ENCODE measurements around the gene COL11A2. TPM values are rescaled to one million over a fixed set of nuclear protein-coding genes. Genes with fewer than 3 reads are reported as not detected.

COL11A2 gene
- total and polyA plus RNA-seq, 2 of the 13 experiments (the other 11 are each of a cell fraction or from before 2014, with no cell fraction given), result 0.55 TPM

GRCh38 chr6:33174784-33175183, 17.5 kb downstream of the COL11A2 start:
- WGBS (ENCODE audit: low lambda C conversion rate), result 40% methylated on average over 4 of the region's 4 CpGs
- TF ChIP-seq, protein P1, sequence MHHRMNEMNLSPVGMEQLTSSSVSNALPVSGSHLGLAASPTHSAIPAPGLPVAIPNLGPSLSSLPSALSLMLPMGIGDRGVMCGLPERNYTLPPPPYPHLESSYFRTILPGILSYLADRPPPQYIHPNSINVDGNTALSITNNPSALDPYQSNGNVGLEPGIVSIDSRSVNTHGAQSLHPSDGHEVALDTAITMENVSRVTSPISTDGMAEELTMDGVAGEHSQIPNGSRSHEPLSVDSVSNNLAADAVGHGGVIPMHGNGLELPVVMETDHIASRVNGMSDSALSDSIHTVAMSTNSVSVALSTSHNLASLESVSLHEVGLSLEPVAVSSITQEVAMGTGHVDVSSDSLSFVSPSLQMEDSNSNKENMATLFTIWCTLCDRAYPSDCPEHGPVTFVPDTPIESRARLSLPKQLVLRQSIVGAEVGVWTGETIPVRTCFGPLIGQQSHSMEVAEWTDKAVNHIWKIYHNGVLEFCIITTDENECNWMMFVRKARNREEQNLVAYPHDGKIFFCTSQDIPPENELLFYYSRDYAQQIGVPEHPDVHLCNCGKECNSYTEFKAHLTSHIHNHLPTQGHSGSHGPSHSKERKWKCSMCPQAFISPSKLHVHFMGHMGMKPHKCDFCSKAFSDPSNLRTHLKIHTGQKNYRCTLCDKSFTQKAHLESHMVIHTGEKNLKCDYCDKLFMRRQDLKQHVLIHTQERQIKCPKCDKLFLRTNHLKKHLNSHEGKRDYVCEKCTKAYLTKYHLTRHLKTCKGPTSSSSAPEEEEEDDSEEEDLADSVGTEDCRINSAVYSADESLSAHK (CRISPR knock-in tag; IDR thresholded peaks at IDR 0.05; ENCODE audit: borderline replicate concordance), result no peak
- TF ChIP-seq, protein P2, sequence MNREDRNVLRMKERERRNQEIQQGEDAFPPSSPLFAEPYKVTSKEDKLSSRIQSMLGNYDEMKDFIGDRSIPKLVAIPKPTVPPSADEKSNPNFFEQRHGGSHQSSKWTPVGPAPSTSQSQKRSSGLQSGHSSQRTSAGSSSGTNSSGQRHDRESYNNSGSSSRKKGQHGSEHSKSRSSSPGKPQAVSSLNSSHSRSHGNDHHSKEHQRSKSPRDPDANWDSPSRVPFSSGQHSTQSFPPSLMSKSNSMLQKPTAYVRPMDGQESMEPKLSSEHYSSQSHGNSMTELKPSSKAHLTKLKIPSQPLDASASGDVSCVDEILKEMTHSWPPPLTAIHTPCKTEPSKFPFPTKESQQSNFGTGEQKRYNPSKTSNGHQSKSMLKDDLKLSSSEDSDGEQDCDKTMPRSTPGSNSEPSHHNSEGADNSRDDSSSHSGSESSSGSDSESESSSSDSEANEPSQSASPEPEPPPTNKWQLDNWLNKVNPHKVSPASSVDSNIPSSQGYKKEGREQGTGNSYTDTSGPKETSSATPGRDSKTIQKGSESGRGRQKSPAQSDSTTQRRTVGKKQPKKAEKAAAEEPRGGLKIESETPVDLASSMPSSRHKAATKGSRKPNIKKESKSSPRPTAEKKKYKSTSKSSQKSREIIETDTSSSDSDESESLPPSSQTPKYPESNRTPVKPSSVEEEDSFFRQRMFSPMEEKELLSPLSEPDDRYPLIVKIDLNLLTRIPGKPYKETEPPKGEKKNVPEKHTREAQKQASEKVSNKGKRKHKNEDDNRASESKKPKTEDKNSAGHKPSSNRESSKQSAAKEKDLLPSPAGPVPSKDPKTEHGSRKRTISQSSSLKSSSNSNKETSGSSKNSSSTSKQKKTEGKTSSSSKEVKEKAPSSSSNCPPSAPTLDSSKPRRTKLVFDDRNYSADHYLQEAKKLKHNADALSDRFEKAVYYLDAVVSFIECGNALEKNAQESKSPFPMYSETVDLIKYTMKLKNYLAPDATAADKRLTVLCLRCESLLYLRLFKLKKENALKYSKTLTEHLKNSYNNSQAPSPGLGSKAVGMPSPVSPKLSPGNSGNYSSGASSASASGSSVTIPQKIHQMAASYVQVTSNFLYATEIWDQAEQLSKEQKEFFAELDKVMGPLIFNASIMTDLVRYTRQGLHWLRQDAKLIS (CRISPR knock-in tag; IDR thresholded peaks at IDR 0.05), result no peak
- TF ChIP-seq AGO1 (IDR thresholded peaks at IDR 0.05; ENCODE audit: low read depth, low read length, poor library complexity, severe bottlenecking) (no peak), HNRNPUL1 (IDR thresholded peaks at IDR 0.05; ENCODE audit: low read depth, low read length) (no peak), SALL1 (CRISPR knock-in tag; IDR thresholded peaks at IDR 0.05) (no peak), DBP (CRISPR knock-in tag; IDR thresholded peaks at IDR 0.05; ENCODE audit: not compliant biosample characterization) (no peak), RNF2 (conservative IDR thresholded peaks at IDR 0.05; ENCODE audit: low read depth) (no peak), PCBP1 (IDR thresholded peaks at IDR 0.05; ENCODE audit: borderline replicate concordance, low read depth, low read length) (no peak), FOXA1 (IDR thresholded peaks at IDR 0.05) (no peak), FOXA1 (CRISPR knock-in tag; IDR thresholded peaks at IDR 0.05) (no peak), SRSF9 (IDR thresholded peaks at IDR 0.05; ENCODE audit: borderline replicate concordance, insufficient read depth, low read depth, low read length, poor library complexity, severe bottlenecking) (no peak), GPBP1L1 (CRISPR knock-in tag; IDR thresholded peaks at IDR 0.05) (no peak), GFI1 (CRISPR knock-in tag; IDR thresholded peaks at IDR 0.05; ENCODE audit: borderline replicate concordance) (no peak)
- TF ChIP-seq, protein P3, sequence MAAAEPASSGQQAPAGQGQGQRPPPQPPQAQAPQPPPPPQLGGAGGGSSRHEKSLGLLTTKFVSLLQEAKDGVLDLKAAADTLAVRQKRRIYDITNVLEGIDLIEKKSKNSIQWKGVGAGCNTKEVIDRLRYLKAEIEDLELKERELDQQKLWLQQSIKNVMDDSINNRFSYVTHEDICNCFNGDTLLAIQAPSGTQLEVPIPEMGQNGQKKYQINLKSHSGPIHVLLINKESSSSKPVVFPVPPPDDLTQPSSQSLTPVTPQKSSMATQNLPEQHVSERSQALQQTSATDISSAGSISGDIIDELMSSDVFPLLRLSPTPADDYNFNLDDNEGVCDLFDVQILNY (CRISPR knock-in tag; conservative IDR thresholded peaks at IDR 0.05), result no peak
- H3K27me3 ChIP-seq (ENCODE audit: control insufficient read depth in 1 of 2, insufficient read depth in 2 of 2, low read length in 2 of 2), result peaks cover 5 to 55% of the 10 kb centered on the region in 2 experiments; a peak in 4 of 5 replicates
- CTCF ChIA-PET (ENCODE audit: low intra/inter-chr PET ratio, low total read pairs), result interaction anchor here (0.7 kb wide), 1 partner anchor 52 kb away, joined by 3 read pairs; no protein-coding TSS in a partner anchor
- FAIRE-seq, result no peak
- no peak overlapping the region for H3K27ac ChIP-seq (ENCODE audit: extremely low read length, insufficient read depth, low read length)
- H3K4me1 ChIP-seq (ENCODE audit: insufficient read depth, low read length), result peaks cover 22% of the 10 kb centered on the region
- POLR2A ChIA-PET, result interaction anchor here (1.1 to 1.4 kb wide), 2 partner anchors 13 to 25 kb away, joined by 3 to 7 read pairs; no protein-coding TSS in a partner anchor
- in situ Hi-C loops (cut with HindIII; ENCODE audit: extremely low pct_ligation_motif_present, low pct_unique_long_range_greater_than_20kb) (no loop called here), intact Hi-C loops (cut with micrococcal nuclease; ENCODE audit: unreplicated experiment) (no loop called here)
- no peak overlapping the region for H3K9ac ChIP-seq (ENCODE audit: insufficient read depth, low read depth, low read length)
- DNase-seq (ENCODE audit: low spot score), result no peak
- H3K4me3 ChIP-seq (replicated peaks in 1 of 3; ENCODE audit: insufficient read depth in 1 of 3, low read depth in 2 of 3, low read length in 3 of 3), result no peak overlapping the region
- H3K9me3 ChIP-seq (ENCODE audit: low read length), result no peaks in the 10 kb centered on the region
- H2AFZ ChIP-seq (ENCODE audit: low read length), result no peak overlapping the region
- no peak overlapping the region for H3K4me2 ChIP-seq (ENCODE audit: low read depth, low read length)
- ATAC-seq, result no peak
- H3K36me3 ChIP-seq (replicated peaks in 1 of 2; ENCODE audit: control insufficient read depth in 1 of 2, insufficient read depth in 2 of 2, low read length in 2 of 2), result no peaks in the 10 kb centered on the region
- BruUV-seq (replicated peaks), result no TSS peak
- no peaks in the 10 kb centered on the region for H4K20me1 ChIP-seq (ENCODE audit: insufficient read depth, low read length)
- H3K79me2 ChIP-seq (ENCODE audit: insufficient read depth, low read length), result no peaks in the 10 kb centered on the region
